HG03520 (cell line): ENCODE measurements around the gene ZNF654.

ENCODE experiments used
- ATAC-seq: cut with Tn5 transposase; IDR thresholded peaks from one replicate; pipeline ENCODE4 v1.9.1; 2021; ENCODE audit warnings: mild to moderate bottlenecking, moderate library complexity; ENCODE audit not compliant: unreplicated experiment

ZNF654 gene

DNA sequence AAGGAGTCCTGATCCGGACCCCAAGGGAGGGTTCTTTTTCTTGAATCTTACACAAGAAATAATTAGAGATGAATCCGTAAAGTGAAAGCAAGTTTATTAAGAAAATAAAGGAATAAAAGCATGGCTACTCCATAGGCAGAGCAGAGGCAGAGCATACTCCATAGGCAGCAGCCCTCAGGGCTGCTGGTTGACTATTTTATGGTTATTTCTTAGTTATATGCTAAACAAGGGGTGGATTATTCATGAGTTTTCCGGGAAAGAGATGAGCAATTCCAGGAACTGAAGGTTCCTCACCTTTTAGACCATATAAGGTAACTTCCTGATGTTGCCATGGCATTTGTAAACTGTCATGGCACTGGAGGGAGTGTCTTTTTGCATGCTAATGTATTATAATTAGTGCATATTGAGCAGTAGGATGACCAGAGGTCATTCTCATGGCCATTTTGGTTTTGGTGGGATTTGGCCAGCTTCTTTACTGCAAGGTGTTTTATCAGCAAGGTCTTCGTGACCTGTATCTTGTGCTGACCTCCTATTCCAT lies 132.9 kb downstream of the ZNF654 start:
- ATAC-seq = no peak

DNA sequence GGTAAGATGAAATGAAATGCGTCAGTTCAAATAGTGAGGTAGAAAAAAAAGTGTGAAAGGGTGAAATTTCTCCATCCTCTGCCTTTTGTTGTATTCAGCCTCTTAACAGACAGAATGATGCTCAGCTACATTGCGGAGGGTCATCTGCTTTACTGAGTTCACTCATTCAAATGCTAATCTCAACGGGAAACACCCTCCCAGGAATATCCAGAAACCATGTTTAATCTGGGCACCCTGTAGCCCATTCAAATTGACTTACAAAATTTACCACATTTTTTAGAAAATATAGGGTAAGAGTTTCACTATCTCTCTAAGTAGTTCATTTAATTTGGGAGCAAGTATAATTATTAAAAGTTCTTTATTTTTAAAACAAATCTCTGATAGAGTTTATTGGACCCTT lies 133.6 kb downstream of the ZNF654 start:
- ATAC-seq = no peak
